SH-SY5Y (cell line): ENCODE measurements around the gene HESX1.

Source experiments
- GATA2 ChIP-seq: IDR thresholded peaks from 2 replicates; pipeline ENCODE4 v1.6.1; 2011; ENCODE audit warnings: mild to moderate bottlenecking, low read depth, low read length
- GATA3 ChIP-seq: IDR thresholded peaks from 2 replicates; pipeline ENCODE4 v1.6.1; 2011; ENCODE audit warnings: low read depth, mild to moderate bottlenecking, low read length, moderate library complexity

DNA sequence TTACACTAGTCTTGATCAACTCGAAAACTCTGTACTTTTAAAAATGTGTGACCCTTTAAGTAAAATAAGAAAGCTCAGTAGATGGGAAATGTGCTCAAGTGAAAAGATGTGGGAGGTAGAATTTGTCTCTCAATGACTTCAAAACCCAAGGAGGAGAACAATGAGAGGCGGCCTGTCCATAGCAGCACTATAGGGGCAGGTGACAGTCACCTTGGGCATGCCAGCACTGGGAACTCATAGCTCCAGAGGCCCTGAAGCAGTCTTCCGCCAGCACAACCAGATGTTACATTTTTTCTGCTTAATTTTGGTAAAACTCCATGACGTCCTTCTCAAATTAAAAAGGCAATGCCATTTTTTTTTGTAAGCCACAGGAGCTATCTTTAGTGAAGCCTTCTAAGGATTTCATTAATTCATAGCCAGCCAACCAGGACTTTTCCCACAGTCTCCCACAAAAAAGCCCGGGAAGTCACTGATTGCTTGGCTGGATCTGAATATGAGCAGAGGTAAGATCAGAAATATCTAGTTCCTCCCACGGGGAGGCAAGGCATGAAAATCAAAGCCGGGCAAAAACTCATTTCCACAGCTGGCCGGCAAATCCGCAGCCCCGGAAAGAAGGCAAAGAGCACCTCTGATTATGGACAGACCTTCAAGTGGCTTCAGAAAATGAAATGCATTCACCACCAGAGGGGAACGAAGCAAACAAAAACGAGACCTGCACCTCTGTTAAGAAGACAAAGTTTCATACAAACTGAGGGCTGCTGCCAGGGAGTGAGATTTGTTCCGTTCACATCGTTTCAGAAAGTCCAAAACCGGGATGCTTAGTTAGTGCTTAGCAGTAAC lies 45.1 kb downstream of the HESX1 start:
- TF ChIP-seq GATA2 = no peak
- no peak for TF ChIP-seq GATA3
